Endothelial cell of umbilical vein (primary cell): Measurements from ENCODE around the gene PTCH2. TPM values are rescaled to one million over a fixed set of nuclear protein-coding genes. Genes with fewer than 3 reads are reported as not detected.

Source experiments
- BruUV-seq: library from RNA; stranded (reverse); fragments of 400-500 nt; replicated peaks from 2 replicates; lab custom pipeline; 2021; lab: Mats Ljungman, UMichigan
- CTCF ChIA-PET: fragments of 300-600, 350-600 bp; sonication (Branson Sonifier 250); formaldehyde crosslinking; loops from one replicate; lab custom pipeline; 2021; ENCODE audit warnings: antibody characterized with exemption, inconsistent platforms; lab: Charles Lee
- POLR2A ChIA-PET: fragments of 300-600, 350-600 bp; sonication (Branson Sonifier 250); formaldehyde crosslinking; loops from one replicate; lab custom pipeline; 2021; ENCODE audit warnings: antibody characterized with exemption, inconsistent platforms; lab: Charles Lee
- DNase-seq: peaks from one replicate; pipeline ENCODE4 v3.0.0-alpha.2; 2011; ENCODE audit warnings: low read depth, low spot score
- FAIRE-seq: peaks from 2 replicates; lab custom pipeline; 2011; peaks lifted over from hg19 to GRCh38; lab: Jason Lieb, UNC
- H2AFZ ChIP-seq: 2 replicates; pipeline ENCODE4 v1.6.0; 2012; ENCODE audit warnings: low read depth, low read length, control low read depth, inconsistent platforms
- H3K27ac ChIP-seq: 2 replicates; pipeline ENCODE4 v1.5.1; 2011; ENCODE audit warnings: low read depth, mild to moderate bottlenecking, control low read depth, low read length, moderate library complexity; ENCODE audit not compliant: insufficient read depth
- H3K27me3 ChIP-seq, 2 experiments: 2 replicates each; pipeline versions ENCODE4 v1.6.0 to v1.6.1; 2011; ENCODE audit warnings: low read length in 2 of 2, mixed read lengths in 1 of 2; ENCODE audit not compliant: control insufficient read depth in 2 of 2, insufficient read depth in 2 of 2
- H3K36me3 ChIP-seq, 2 experiments: 2 replicates in 1 of 2; 3 replicates in 1 of 2; pipeline ENCODE4 v1.5.1; 2011; ENCODE audit warnings: low read length in 2 of 2, mild to moderate bottlenecking in 1 of 2, moderate library complexity in 1 of 2; ENCODE audit not compliant: control insufficient read depth in 2 of 2, insufficient read depth in 2 of 2; ENCODE audit errors: extremely low read depth in 1 of 2
- H3K4me1 ChIP-seq: 3 replicates; pipeline ENCODE4 v1.5.1; 2011; ENCODE audit warnings: mild to moderate bottlenecking, low read length; ENCODE audit not compliant: control insufficient read depth, insufficient read depth; ENCODE audit errors: extremely low read depth
- H3K4me2 ChIP-seq: 2 replicates; pipeline ENCODE4 v1.6.1; 2011; ENCODE audit warnings: low read length, control low read depth, mixed read lengths; ENCODE audit not compliant: insufficient read depth
- H3K4me3 ChIP-seq, 3 experiments: fragments of 200-600 bp in 1 of 3; sonication (generic), shearing (Covaris generic) in 1 of 3; replicated peaks in 1 of 3; 2 replicates each; pipeline ENCODE4 v1.5.1; 2011 to 2016; ENCODE audit warnings: control low read depth in 3 of 3, low read length in 3 of 3, mild to moderate bottlenecking in 2 of 3, inconsistent platforms in 1 of 3, low read depth in 1 of 3, moderate library complexity in 1 of 3; ENCODE audit not compliant: insufficient read depth in 1 of 3
- H3K79me2 ChIP-seq: 2 replicates; pipeline ENCODE4 v1.6.0; 2012; ENCODE audit warnings: low read length, inconsistent platforms; ENCODE audit not compliant: control insufficient read depth, insufficient read depth
- H3K9ac ChIP-seq: replicated peaks from 2 replicates; pipeline ENCODE3; 2011; ENCODE audit warnings: low read length, control low read depth; ENCODE audit not compliant: insufficient read depth; ENCODE audit errors: extremely low read depth
- H3K9me1 ChIP-seq: replicated peaks from 3 replicates; pipeline ENCODE4 v1.6.0; 2011; ENCODE audit warnings: mild to moderate bottlenecking, low read length; ENCODE audit not compliant: control insufficient read depth, insufficient read depth; ENCODE audit errors: extremely low read depth
- H3K9me3 ChIP-seq: replicated peaks from 2 replicates; pipeline ENCODE4 v1.5.1; 2012; ENCODE audit warnings: low read length, inconsistent platforms; ENCODE audit not compliant: control insufficient read depth, insufficient read depth
- H4K20me1 ChIP-seq: replicated peaks from 2 replicates; pipeline ENCODE3; 2011; ENCODE audit warnings: mild to moderate bottlenecking, low read length; ENCODE audit not compliant: control insufficient read depth, insufficient read depth; ENCODE audit errors: extremely low read depth
- EZH2 ChIP-seq: IDR thresholded peaks from 2 replicates; pipeline ENCODE4 v1.6.1; 2012; ENCODE audit warnings: borderline replicate concordance, low read depth, mild to moderate bottlenecking, moderate library complexity, low read length, inconsistent platforms; ENCODE audit not compliant: severe bottlenecking
- FOS ChIP-seq: IDR thresholded peaks from 2 replicates; pipeline ENCODE4 v1.6.1; 2011; ENCODE audit warnings: mild to moderate bottlenecking, low read length, moderate library complexity, borderline replicate concordance; ENCODE audit not compliant: insufficient read depth
- GATA2 ChIP-seq: IDR thresholded peaks from 2 replicates; pipeline ENCODE4 v1.7.0; 2011; ENCODE audit warnings: low read depth, mild to moderate bottlenecking, moderate library complexity, mixed read lengths, low read length; ENCODE audit not compliant: insufficient read length, insufficient read depth
- JUN ChIP-seq: IDR thresholded peaks from 2 replicates; pipeline ENCODE4 v1.6.1; 2011; ENCODE audit warnings: borderline replicate concordance, low read depth; ENCODE audit not compliant: insufficient read length, insufficient read depth
- MAX ChIP-seq: IDR thresholded peaks from 2 replicates; pipeline ENCODE4 v1.6.1; 2011; ENCODE audit not compliant: insufficient read depth, insufficient read length
- MYC ChIP-seq: IDR thresholded peaks from one replicate; pipeline ENCODE4 v1.6.1; 2011; ENCODE audit warnings: mild to moderate bottlenecking, low read depth, low read length
- POLR2A ChIP-seq: IDR thresholded peaks from 2 replicates; pipeline ENCODE4 v1.6.1; 2012; ENCODE audit warnings: low read depth, mild to moderate bottlenecking, control low read depth, low read length
- POLR2AphosphoS5 ChIP-seq: IDR thresholded peaks from 2 replicates; pipeline ENCODE4 v1.6.1; 2012; ENCODE audit warnings: low read depth, mild to moderate bottlenecking, control low read depth, low read length, moderate library complexity; ENCODE audit not compliant: insufficient read depth
- dilution Hi-C: fragments of 300-500 bp; cut with MboI; formaldehyde crosslinking; loops from one replicate; pipeline ENCODE4 v1.15.0; 2019; ENCODE audit warnings: low sequenced_read_pairs; ENCODE audit not compliant: extremely low pct_ligation_motif_present
- intact Hi-C: fragments of 100-400 bp; cut with micrococcal nuclease; formaldehyde crosslinking; loops from one replicate; pipeline ENCODE4 v1.10.0; 2022
- polyA plus RNA-seq, 4 experiments: library from polyadenylated mRNA; depleted of rRNA in 3 of 4; stranded (reverse) in 3 of 4; unstranded in 1 of 4; fragments of >200 nt; gene quantifications; 2 replicates each; pipeline versions ENCODE4 v1.2.1 to v1.2.3, GENCODE V29; 2011 to 2012; ENCODE audit warnings: missing spikeins in 1 of 4
- total RNA-seq: library from RNA; stranded (reverse); gene quantifications from 2 replicates; pipeline ENCODE4 v1.2.3, GENCODE V29; 2021
- TF ChIP-seq, protein P1 (sequence below), 2 donors: IDR thresholded peaks; 1 replicate in 1 of 2; 2 replicates in 1 of 2; pipeline ENCODE4 v1.5.1; 2011; ENCODE audit warnings: low read length in 2 of 2, mild to moderate bottlenecking in 2 of 2, moderate library complexity in 2 of 2, control low read depth in 1 of 2, inconsistent platforms in 1 of 2, low read depth in 1 of 2; ENCODE audit not compliant: insufficient read depth in 1 of 2; ENCODE audit errors: extremely low read depth in 1 of 2

Gene PTCH2
- total and polyA plus RNA-seq, 2 donors (not counting 3 experiments of a cell fraction or from before 2014, with no cell fraction given) = 1.8 TPM

DNA sequence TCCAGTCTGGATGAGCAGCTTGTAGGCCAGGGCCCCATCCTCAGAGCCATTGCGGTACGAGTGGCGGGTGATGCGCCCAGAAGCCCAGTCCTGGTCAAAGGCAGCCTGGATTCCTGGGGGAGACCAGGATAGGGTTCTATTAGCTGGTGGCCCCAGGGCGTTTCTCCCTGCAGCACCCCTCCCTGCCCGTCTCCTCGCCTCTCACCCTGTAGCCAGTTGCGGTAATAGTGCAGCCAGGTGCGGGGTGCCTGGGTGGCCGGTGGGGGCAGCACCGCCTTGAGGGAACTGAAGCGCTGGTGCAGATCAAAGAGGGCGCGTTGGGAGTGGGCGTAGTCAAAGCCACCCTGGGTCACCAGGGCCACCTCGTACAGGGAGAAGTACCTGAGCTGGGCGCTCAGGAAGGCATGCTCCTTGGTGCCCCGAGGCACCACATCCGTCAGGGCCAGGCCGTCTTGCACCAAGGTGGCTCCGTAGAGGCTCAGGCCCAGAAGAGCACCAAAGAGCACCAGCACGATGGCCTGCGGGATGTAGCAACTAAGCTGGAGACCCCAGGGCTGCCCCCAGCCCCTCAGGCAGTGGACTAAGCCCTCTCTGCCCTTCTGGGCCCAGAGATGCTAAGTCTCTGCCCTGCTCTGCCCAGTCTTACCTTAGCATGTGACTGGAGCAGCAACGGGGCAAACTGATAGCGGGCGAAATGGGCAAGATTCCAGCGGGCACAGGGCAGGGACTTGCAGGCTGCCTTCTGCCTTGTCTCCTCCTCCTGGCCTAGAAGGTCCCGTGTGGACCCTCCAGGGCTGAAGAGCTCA is 15.7 kb downstream of the PTCH2 start:
- Histone ChIP-seq H3K79me2 (no peaks in the 10 kb centered on the region), H3K27me3 (no peaks in the 10 kb centered on the region), H3K4me3 (no peak overlapping the region), H2AFZ (no peak overlapping the region), H4K20me1 (no peaks in the 10 kb centered on the region), H3K36me3 (no peaks in the 10 kb centered on the region), H3K4me1 (no peaks in the 10 kb centered on the region), H3K9me1 (no peaks in the 10 kb centered on the region), H3K4me2 (no peak overlapping the region), H3K9ac (no peak overlapping the region), H3K27ac (no peak overlapping the region), H3K9me3 (no peaks in the 10 kb centered on the region)
- DNase-seq = no peak
- FAIRE-seq = no peak
- intact Hi-C loops (no loop called here), dilution Hi-C loops (no loop called here)
- POLR2A ChIA-PET = no interaction called here
- TF ChIP-seq POLR2A (no peak), MAX (no peak), FOS (no peak), GATA2 (no peak), JUN (no peak), POLR2AphosphoS5 (no peak), EZH2 (no peak), MYC (no peak)
- TF ChIP-seq, protein P1, sequence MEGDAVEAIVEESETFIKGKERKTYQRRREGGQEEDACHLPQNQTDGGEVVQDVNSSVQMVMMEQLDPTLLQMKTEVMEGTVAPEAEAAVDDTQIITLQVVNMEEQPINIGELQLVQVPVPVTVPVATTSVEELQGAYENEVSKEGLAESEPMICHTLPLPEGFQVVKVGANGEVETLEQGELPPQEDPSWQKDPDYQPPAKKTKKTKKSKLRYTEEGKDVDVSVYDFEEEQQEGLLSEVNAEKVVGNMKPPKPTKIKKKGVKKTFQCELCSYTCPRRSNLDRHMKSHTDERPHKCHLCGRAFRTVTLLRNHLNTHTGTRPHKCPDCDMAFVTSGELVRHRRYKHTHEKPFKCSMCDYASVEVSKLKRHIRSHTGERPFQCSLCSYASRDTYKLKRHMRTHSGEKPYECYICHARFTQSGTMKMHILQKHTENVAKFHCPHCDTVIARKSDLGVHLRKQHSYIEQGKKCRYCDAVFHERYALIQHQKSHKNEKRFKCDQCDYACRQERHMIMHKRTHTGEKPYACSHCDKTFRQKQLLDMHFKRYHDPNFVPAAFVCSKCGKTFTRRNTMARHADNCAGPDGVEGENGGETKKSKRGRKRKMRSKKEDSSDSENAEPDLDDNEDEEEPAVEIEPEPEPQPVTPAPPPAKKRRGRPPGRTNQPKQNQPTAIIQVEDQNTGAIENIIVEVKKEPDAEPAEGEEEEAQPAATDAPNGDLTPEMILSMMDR (IDR thresholded peaks at IDR 0.05; ENCODE audit: extremely low read depth in 1 of 2, insufficient read depth in 1 of 2, low read depth in 1 of 2, low read length in 2 of 2) = no peak
- CTCF ChIA-PET = interaction anchor here (0.6 to 0.7 kb wide), 2 partner anchors 34 to 37 kb away, joined by 3 read pairs; no protein-coding TSS in a partner anchor
- no TSS peak for BruUV-seq
